HG03045 (cell line): ENCODE measurements around the gene DOC2A.
A peak's percentile ranks its signal among the peaks of the same experiment; 100 is the strongest.
"Not testable (repeated sequence)": the region's sequence is repeated elsewhere in the genome, so short reads cannot be mapped to it uniquely, and the experiment has no call there.

Experiments
- ATAC-seq: cut with Tn5 transposase; IDR thresholded peaks from one replicate; pipeline ENCODE4 v1.9.1; 2021; ENCODE audit warnings: mild to moderate bottlenecking, moderate library complexity; ENCODE audit not compliant: unreplicated experiment

The DOC2A gene

GRCh38 chr16:30010844-30011713 lies at the start of gene DOC2A:
DOC2A (minus strand) TSS chr16:30011027; CDS start chr16:30010222, 805 bp downstream.
- no peak for ATAC-seq

DNA sequence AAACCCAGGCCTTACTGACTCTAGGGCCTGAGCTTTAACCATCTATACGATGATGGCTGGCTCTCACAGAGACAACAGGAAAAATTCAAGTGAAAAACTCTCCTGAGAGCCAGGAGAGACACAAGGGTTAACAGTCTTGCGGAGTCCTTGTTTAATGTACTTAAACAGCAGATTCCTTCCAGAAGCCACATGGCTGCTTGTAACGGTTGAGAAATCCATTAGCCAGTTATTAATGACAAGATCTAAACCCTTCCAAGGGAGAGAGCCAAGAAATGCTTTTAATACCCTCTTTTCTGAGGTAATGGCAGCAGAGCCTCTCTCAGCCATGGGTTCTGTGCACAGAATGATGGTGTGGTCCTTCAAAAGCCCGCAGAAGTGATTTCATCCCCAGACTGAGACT lies 49.5 kb upstream of the DOC2A start:
- no peak for ATAC-seq

GRCh38 chr16:30054959-30055553 lies 44.2 kb upstream of the DOC2A start:
- ATAC-seq, result no peak

DNA sequence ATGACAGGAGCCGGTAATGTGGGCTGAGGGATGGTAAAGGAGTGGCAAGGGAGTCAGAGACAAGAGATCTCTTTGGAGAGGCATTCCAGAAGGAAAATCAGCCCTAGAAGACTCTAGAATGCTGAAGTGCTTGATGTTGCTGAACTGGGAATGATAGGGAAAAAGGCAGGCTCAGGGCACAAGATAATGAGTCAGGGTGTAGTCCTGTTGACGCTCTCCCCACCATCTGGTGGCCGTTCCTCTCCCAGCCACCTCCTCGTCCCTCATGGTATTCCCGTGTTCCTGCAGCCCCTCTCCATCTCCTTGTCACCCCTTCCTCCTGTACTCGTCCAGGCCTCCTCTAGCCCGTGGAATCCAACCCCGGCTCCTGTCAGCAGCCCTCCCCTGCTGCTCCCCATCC lies 43.6 kb upstream of the DOC2A start:
- ATAC-seq, result no peak

DNA sequence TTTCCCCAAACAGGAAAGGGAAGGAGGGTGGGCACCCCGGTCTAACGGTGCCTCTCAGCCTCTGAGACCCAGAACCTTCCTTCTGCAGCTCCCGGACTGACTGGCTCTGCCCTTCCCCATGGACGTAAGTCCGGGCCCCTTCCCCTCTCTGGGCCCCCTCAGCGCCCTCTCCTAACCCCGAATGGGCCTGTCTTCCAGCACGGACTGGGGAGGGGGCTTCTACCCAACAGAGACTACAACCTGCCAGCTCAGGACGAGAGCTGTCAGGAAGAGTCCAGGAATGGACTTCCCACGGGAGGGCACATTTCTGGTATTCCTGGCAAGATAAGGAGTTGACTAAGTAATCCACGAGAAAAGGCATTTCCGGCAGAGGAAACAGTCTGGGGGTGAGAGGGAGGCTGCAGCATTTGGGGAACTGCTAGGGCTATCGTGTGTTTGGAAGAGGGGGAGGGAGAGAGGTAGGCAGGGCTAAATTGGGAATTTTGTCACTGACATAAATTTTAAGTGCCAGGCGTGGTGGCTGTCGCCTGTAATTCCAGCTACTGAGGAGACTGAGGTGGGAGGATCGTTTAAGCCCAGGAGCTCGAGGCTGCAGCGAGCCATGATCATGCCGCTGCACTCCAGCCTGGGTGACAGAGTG lies 42.7 kb upstream of the DOC2A start:
- no peak for ATAC-seq

GRCh38 chr16:30052671-30053372 lies 42.0 kb upstream of the DOC2A start:
- peak; percentile 65 for ATAC-seq

GRCh38 chr16:30051518-30051917 lies 40.7 kb upstream of the DOC2A start:
- ATAC-seq, result no peak

DNA sequence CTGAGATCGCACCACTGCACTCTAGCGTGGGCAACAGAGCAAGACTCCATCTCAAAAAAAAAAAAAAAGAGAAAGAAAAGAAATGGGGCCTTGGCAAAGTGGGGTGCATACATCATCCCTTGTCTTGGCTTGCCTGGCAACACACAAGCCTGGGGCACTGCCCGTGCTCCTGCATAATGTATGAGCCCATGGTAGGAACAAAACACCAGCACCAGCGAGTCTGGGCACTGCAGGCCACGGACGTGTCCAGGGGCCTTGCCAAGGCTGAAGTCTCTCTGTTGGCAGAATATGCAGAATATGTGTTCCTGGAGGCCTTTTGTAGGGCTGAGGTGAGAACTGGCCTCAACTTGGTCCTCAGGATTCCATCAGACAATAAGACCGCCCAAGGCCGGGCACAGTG lies 39.0 kb upstream of the DOC2A start:
- no peak for ATAC-seq

DNA sequence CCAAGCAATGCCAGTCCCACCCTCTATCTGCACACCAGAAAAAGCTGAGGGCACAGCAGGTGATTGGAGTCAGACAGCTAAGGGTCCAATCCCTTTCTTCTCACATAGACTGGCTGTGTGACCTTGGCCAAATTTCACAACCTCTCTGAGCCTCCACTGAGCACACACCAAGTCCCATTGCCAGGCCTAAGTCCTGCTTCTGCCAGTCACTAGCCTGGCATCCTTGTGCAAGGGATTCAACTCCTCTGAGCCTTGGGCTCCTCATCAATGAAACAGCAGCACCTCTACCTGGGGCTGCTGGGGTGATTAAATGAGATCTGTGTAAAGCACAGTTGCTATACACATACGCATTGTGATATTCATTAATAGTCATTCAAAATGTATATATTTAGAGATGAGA lies 35.8 kb upstream of the DOC2A start:
- no peak for ATAC-seq

DNA sequence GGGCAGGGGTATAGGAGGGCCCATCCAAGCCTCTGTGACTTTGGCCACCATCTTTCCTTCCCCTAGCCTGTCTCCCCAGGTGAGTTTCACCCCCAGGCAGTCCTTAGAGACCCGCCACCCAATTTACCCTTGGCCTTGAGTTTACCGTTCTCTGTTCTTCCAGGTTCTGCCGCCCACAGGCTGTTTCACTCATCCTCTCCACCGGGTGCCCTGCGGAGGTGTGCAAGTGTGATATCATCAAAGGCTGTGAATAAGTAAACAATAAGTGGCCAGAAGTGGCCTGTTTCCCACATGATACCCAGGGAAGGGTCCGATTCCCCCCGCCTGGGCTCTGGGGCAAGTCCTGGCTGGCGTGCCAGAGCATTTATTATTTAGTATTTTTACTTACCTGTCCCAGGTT lies 35.4 kb upstream of the DOC2A start:
- ATAC-seq, result no peak

GRCh38 chr16:30041841-30042240 lies 31.0 kb upstream of the DOC2A start:
- no peak for ATAC-seq

GRCh38 chr16:30040690-30041089 lies 29.9 kb upstream of the DOC2A start:
- not testable (repeated sequence) for ATAC-seq

GRCh38 chr16:30040221-30040620 lies 29.4 kb upstream of the DOC2A start:
- ATAC-seq, result no peak

DNA sequence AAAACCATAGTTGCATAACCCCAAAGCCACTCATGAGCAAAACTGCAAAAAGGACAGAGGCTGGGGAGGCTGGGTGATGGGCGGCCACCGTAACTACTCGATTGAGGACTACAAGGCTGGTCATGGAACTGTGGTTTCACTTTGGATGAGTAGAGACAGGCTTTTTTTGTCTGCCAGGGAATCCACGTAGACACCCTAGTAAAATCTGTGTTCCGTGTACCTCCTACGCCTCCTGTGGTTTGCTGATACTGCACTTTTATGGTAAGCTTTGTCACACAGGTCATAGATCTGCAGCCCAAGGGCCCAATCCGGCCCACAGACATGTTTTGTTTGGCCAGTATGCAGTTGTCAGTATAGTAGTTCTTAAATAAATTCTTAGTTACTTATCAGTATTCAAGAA lies 22.4 kb upstream of the DOC2A start:
- no peak for ATAC-seq

GRCh38 chr16:30032083-30032819 lies 21.4 kb upstream of the DOC2A start:
- no peak for ATAC-seq

GRCh38 chr16:30031477-30031918 lies 20.7 kb upstream of the DOC2A start:
- ATAC-seq, result no peak

GRCh38 chr16:30030841-30031413 lies 20.1 kb upstream of the DOC2A start, which contains the start of gene TLCD3B:
TLCD3B (minus strand) TSS chr16:30031271; CDS start chr16:30030527, 744 bp downstream.
- no peak for ATAC-seq

- ATAC-seq, result no peak
Observed at GRCh38 chr16:30030011-30030685, 19.3 kb upstream of the DOC2A start.

DNA sequence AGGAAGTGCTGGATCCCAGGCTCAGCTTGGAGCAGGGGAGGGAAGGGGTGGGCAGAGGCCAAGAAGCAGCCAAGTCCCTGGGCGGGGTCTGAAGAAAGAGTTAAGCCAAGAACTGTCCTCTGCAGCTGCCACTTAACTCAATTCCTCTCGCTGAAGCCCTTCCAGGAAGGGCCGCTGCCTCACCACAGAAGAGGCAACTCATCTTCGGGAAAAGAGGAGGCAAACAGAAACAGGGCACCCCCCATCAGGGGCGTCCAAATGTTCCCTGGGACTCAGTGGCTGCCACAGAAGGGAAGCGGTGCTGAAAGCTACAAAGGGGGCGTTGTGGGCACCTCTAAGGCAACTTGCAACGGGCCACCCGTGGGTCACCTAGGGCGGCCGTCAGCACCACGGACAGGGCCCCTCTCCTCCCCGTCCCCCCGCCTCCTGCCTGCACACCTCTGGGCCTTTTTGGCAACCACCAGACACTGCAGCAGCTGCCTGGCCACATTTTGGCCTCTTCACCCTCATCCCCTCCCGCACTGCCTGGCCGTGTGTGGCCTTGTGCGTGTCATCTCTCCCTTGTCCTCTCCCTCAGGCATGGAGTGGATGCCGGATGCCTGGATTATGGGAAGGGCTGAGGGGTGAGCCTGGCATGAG lies 17.7 kb upstream of the DOC2A start:
- ATAC-seq, result no peak
